NCI-H2081 treated with DMSO at 0.1 percent for 48 hours (cell line): Measurements from ENCODE around the gene GOLGA6L9.
"Not testable (repeated sequence)": the region's sequence is repeated elsewhere in the genome, so short reads cannot be mapped to it uniquely, and the experiment has no call there.

Experiments used
- DNase-seq: peaks from one replicate; lab custom pipeline; 2025; lab: John Stamatoyannopoulos, UW

GOLGA6L9 gene, protein sequence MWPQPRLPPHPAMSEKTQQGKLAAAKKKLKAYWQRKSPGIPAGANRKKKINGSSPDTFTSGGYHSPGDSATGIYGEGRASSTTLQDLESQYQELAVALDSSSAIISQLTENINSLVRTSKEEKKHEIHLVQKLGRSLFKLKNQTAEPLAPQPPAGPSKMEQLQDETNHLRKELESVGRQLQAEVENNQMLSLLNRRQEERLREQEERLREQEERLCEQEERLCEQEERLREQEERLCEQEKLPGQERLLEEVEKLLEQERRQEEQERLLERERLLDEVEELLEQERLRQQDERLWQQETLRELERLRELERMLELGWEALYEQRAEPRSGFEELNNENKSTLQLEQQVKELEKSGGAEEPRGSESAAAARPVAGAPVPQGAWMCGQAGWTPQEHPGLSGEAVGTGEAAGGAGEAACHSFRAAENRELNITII

DNA sequence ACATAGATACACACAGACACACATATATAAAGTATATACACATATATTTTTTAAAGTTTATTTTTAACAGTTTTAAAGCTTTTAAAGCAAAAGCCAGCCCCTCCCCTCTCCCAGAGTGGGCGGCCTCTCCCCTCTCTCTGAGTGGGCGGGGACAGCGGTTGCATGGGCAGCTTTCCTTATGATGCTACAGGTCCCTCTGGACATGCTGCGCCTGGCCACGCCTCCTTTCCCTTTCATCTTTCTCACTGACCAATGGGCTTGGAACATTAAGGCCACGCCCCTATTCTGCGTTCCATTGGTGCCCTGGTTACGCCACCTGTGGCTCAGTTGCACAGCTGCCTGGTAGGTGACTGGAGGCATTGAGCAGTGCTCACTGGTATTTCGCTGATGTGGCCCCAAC is at the start of gene GOLGA6L9:
Gene GOLGA6L9, plus strand, starts transcription at position 124 of the 400 bp plus-strand sequence. Its CDS starts 264 bp downstream, at position 388.
- not testable (repeated sequence) for DNase-seq

DNA sequence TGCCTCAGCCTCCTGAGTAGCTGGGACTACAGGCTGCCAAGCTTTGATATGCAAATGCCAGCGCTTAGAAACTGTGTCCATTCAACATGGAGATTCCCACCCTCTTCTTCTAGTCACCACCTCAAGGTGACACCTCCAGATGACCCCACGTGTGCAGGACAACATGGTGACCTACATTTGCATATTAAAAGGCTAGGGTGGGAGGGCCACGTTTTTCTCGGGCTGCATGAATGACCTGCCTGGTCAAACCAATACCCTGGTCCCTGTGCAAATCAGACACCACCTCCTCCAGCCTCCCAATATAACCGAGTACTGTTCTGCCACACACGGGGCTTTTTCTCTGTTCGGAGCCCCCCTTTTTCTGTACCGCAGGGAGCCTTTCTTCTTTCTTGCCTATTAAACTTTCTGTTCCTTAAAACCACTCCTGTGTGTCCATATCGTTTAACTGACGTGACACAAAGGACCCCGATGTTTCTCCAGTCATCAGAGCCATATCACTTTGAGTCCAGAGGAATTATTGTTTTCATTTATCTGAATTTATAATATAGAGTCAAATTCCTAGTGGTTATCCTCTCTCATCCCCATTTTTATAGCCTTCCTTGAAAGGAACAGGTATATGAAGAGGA is 48.2 kb upstream of the GOLGA6L9 start:
- not testable (repeated sequence) for DNase-seq

DNA sequence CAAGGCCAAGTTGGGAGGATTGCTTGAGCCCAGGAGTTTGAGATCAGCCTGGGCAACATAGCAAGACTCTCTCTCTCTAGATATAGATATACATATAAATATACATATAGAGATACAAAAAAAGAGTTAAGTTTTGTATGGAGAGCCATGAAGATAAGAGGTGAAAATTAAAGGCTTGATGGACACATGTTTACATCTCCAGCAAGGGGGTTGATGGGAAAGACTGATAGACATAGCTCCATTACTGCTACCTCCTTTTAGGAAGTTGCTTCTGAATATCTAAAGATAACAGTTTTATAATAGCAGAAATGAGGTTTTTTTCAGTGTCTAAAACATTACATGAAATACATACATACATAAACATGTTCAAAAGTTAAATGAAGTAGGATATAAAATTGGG is 42.4 kb upstream of the GOLGA6L9 start:
- not testable (repeated sequence) for DNase-seq

DNA sequence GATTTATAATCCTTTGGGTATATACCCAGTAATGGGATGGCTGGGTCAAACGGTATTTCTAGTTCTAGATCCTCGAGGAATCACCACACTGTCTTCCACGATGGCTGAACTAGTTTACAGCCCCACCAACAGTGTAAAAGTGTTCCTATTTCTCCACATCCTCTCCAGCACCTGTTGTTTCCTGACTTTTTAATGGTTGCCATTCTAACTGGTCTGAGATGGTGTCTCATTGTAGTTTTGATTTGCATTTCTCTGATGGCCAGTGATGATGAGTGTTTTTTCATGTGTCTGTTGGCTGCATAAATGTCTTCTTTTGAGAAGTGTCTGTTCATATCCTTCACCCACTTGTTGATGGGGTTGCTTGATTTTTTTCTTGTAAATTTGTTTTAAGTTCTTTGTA is 39.5 kb upstream of the GOLGA6L9 start:
- not testable (repeated sequence) for DNase-seq

DNA sequence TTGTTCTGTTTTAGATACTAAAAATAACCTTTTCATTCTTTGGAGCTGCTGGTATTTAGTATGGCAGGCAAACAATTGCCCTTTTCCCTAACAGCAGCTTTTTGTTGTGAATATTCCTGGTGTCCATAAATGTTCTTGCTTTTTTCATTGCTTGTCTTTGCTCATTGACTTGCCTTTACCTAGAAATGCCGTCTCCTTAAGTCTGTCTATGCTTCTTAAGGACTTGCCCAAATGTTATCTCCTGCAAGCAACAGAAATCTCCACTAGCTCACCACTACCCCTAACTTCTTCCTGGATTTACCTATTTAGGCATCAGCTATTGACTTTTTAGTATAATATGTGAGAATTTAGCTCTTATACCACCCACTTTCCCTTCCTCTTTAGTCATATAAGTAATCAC is 37.5 kb upstream of the GOLGA6L9 start:
- not testable (repeated sequence) for DNase-seq

DNA sequence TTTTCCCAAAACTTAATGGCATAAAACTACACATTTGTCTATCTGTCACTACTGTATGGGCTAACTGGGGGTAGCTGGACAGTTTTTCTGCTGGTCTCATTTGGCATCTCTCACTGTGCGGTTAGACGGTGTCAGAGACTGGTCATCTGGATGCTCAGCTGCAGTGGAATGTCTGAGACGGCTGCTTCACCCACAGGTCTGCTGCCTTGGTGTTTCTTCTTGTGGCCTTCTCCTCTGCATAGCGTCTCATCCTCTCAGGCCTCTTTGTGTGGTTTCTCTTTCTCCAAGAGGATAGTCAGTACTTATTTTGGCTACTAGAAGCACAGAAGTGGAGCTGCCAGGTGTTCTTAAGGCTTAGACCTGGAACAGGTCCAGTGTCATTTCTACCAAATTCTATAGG is 35.9 kb upstream of the GOLGA6L9 start:
- DNase-seq, result no peak

DNA sequence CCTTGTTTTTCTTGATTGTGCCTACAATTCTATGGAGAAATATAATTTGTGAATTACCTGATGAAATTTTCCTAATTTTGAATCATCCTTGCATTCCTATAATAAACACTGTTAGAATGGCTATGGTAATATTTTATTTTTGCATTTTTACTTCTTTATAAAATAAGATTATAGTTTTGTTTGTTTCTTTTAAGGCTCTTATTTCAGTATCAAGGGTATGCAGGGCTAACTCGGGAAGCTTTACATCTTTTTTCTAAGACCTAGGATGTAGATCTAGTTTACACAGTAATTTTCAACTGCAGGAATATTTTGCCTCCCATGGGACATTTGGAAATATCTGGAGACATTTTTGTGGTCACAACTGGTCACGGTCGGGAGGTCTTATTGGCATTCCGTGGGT is 33.8 kb upstream of the GOLGA6L9 start:
- not testable (repeated sequence) for DNase-seq

DNA sequence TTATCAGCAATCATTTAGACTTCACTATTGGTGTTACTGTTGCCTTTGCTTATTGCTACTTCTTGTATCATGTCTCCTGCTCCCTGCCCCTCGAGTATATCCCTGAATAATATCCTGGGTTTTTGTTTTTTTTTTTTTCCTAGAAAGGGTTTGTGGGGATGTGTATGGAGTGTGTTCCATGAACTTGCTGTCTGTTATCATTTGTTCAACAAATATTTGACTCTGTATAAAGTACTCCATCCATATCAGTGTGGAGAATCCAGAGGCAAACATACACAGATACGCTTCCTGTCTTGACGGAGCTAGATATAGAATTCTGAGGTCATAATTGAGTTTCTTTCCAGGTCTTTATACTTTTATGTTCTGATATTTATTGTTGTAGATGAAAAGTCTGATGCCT is 31.8 kb upstream of the GOLGA6L9 start:
- no peak for DNase-seq

DNA sequence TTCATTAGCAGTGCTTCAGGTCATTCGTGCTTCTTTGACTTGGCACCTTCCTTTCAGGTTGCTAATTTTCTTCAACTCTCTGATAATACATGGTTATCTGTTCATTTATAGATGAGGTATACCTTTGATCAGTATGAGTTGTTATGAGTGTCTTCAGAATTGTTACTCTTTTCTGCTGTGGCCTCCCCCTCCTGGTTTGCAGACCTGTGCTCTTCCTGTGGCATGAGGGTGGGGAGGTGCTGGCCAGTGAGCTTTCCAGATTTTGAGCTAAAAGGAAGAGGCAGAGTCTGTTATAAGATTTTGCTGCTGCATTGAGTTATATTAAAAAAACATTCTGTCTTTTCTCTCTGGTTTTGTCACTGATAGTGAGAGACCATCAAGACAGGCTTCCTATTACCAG is 30.8 kb upstream of the GOLGA6L9 start:
- DNase-seq, result no peak

DNA sequence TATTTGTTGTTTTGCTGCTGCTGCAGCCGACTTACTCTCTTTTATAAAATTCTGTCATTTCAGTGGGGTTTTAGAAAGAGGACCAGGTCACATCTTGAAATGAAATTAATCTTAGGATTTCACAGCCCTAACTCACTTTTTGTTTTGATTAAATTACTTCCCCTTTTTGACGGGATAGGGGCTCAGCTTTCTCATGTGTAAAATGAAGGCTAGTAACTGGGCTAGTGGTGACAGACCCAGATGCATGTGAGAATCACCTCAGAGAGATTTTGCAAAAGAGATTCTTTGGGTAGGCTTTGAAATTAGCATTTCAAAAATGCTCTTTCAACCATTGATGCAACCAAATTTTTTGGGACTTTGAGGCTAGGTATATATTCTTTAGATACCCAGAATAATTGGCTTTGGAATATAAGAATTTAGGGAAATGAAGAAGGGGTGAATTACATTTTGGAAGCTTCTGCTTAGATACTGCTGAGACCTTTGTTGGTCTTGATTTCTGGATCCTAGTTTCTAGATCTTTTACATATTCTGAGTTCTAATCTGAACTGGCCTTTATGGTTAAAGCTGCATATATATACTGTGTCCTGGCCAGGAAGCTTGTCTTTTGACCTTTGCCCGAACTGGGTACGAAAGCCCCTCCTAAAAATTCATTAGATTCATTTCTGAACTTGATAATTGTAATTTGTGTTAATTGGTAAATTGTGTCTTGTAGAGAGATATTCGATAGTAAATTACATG is 30.1 kb upstream of the GOLGA6L9 start:
- not testable (repeated sequence) for DNase-seq

DNA sequence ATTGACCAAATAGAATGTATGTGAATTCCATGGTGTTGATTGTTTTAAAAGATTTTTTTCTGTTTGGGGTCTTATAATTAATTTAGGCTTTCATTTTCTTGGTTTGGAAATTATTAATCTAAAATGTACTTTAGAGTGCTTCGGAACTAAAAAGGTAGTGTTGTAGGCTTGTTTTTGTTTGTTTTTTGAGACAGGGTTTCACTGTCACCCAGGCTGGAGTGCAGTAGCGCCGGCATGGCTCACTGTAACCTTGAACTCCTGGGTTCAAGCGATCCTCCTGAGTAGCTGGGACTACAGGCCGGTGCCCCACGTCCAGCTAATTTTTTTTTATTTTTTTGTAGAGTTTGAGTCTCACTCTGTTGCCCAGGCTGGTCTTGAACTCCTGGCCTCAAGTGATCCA is 27.7 kb upstream of the GOLGA6L9 start:
- not testable (repeated sequence) for DNase-seq

DNA sequence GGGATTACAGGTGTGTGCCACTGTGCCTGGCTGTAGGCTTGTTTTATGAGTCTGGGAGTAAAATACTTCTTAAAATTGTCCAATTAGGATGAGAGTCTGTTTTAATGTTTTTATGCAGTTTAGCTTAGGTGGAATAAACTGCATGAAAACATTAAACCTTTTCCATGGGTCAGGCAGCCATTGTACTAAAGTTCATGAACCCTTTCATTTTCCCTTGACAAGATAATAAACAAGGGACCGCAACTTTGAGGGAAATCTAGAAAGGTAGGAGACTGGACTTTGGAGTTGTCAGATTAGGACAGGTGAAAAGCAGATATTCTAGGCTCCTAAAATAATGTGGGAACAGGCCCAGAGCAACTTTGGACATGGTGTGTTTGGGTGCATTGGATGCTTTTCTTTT is 27.3 kb upstream of the GOLGA6L9 start:
- DNase-seq, result not testable (repeated sequence)

DNA sequence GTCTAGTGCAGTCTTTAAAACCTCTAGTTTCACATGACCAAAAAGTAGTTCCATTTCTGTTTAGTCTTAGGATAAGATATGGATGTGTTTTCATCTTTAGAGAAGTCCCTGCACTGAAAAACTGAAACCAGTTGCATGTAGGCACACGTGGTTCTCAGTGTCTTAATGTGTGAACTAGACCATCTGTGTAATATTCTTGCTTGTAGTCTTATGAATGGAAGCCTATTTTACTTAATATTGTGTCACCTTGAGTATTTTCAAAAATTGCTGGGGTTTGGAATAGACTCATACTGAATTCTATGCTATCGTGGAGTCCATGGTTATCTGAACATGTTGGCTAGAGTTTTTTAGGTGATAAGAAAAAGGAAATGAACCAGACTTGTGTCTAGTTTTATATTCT is 23.4 kb upstream of the GOLGA6L9 start:
- not testable (repeated sequence) for DNase-seq

DNA sequence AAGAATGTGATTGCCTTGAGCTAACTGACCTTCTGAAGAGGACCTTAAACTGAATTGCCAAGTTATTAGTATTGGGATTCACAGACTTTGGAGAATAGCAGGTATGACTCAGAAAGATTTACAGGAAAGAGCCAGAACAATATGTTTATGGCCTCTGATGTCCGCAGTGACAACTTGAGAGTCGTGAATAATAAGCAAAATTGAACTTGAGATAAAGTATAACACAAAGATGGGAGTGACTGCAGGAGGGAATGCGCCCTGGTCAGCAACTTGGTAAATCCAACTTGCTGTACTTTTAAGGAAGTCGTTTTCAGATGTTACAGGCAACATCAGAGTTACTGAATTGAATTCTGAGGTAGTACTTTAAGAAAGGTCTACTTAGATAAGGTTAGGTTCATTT is 19.3 kb upstream of the GOLGA6L9 start:
- not testable (repeated sequence) for DNase-seq

DNA sequence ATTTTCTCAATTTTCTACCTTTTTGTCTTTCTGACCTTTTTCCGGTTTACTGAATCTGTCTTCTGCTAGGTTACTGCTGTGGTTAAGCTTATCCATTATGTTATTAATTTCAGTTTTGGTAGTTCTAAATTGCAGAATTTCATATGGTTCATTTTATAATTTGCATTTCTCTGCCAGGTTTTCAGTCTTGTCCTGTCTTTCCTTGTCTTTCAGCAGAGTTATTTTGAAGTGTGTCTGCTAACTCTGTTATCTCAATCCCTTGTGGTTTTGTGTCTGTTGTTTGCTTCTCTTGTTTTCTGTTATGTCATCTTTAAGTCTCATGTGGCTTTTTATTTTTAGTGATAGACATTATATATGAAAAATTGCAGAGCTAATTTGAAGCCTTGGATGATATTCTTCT is 18.0 kb upstream of the GOLGA6L9 start:
- not testable (repeated sequence) for DNase-seq

DNA sequence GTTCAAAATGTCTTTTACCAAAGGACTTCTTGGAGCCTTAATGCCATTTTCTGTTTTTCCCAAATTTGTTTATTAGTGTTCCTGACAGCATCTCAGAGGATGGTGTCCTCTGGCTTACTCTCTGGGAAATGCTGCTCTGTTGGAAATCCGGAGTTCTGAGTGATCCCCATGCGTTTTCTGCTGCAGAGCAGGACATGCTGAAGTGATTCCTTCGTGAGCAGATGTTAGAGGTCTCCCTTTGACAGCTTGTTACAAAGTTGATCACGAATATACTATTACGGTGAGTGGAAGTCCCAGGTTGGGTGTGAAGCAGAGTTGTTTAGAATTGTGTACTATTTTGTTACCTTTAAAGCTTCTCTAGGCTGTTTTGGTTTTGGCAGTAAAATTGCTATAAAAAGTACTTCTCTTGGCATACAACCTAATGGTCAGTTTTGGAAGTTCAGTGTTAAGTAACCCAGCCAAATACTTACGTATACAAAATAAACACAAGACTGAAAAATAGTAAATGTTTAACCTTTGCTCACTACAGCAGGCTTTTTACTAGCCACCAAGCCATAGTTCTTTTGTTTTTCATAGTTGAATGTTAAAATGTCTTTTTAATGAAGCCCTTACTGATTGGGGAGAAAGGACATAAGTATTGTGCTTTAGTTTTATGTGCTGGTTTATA is 15.0 kb upstream of the GOLGA6L9 start:
- DNase-seq, result not testable (repeated sequence)

DNA sequence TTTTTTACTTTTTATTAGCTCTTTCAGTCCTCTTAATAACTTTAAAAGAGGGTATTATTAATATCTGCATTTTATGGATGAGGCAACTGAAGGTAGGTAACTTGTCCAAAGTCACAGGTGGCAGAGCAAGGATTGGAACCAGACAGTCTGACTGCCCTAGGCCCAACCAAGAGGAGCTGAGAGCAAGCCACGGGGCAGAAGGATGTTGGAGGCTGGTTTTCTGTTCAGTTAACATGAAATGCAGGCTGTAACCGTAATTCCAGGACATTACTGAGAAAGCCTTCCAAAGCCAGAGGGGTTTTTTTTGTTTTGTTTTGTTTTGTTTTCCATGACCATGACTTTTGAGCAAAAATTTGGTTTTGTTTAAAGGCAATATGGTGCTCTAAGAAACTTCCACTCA is 9.1 kb upstream of the GOLGA6L9 start:
- DNase-seq, result not testable (repeated sequence)

DNA sequence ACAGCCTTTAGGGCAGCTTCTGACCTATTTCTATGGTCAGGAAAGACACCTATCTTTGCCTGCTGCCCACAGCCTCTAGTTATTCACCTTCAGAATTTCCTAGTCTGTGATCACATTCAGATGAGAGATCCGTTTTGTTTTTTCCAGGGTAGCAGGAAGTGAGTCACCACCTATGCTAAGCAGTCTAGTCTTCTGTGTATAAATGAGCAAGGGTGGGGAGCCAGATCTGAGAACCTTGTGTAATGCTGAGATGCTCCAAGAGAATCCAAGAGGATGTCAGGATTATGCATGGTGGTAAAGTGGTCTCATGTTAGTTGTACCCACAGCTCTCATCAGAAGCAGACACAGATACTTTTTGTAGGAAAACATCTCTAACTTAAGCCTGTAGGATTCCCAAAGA is 8.7 kb upstream of the GOLGA6L9 start:
- DNase-seq, result not testable (repeated sequence)

DNA sequence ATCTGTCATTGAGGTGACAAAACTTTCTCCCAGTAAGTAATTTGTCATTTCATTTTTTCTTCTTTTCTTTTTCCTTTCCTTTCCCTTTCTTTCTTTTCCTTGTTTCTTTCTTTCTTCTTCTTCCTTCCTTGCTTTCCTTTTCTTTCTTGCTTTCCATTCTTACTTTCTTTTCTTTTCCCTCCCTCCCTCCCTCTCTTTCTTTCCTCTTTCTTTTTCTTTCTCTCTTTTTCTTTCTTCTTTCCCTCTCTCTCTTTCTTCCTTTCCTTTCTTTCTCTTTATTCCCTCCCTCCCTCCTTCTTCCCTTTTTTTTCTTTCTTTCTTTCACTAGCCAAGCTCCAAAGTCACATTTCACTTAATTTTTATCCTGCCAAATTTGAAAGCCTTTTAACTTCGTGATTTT is 2.5 kb upstream of the GOLGA6L9 start:
- not testable (repeated sequence) for DNase-seq

DNA sequence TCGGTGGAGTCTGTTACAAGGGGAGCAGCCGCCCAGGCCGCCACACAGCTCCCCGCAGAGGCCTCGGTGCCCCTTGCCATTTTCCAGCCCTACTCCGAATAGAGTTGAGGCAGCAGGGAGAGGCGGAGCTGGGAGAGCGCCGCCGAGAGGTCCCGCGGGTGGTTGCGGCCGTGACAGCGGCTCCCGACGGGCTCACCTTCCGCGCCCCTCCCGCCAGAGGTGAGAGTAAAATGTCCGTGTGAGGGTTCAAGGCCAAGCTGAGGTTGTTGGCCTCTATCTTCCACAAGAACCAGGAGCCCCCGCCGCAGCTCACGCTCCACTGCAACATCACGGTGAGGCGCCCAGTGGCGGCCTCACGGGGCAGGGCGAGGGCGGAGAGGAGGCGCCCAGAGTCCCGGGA is 15.8 kb downstream of the GOLGA6L9 start:
- not testable (repeated sequence) for DNase-seq

DNA sequence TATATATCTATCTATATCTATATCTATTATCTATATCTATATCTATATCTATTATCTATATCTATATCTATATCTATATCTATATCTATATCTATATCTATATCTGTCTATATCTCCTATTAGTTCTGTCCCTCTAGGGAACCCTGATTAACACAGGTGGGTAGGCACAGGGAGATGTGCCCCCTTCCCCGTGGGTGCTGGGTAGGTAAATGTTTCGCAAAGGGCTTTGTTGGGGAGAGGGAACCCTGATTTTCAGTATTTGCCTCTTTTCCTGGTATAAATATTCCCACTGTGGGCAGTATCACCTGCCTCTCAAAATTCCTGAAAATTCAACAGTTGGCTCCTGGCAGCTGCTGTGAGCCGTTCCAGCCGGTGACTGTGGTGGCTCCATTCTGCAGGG is 27.7 kb downstream of the GOLGA6L9 start:
- DNase-seq, result not testable (repeated sequence)

DNA sequence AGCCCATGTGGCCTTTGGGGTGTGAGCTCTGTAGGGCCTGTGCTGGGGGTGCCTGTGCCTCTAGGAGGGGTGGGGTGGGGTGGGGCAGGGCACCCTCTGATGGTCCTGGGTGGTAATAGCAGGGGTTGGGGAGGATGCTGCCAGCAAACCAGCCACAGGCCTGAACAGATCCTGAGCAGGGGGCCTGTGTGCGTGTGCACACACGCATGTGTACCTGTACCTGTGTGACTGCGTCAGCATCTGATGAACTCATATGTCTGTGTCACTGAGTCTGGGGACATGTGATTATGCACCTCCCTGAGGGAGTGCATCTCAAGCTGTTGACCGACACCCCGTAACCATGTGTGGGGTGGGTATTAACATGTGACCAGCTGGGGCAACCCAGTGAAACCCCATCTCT is 36.0 kb downstream of the GOLGA6L9 start:
- not testable (repeated sequence) for DNase-seq
